Neural progenitor cell (in vitro differentiated cells): ENCODE measurements around the gene SYNM.

ENCODE experiments used
- CTCF ChIP-seq: fragments of 200-600 bp; sonication (generic); IDR thresholded peaks from 2 replicates; pipeline ENCODE4 v1.5.1; 2017; ENCODE audit warnings: antibody characterized with exemption, mild to moderate bottlenecking
- EZH2 ChIP-seq: fragments of 200-600 bp; sonication (generic); IDR thresholded peaks from 2 replicates; pipeline ENCODE4 v1.6.1; 2017; ENCODE audit warnings: antibody characterized with exemption, mild to moderate bottlenecking, moderate library complexity
- EZH2phosphoT487 ChIP-seq: fragments of 200-600 bp; sonication (generic); IDR thresholded peaks from 2 replicates; pipeline ENCODE4 v1.6.1; 2017; ENCODE audit warnings: antibody characterized with exemption

- TF ChIP-seq CTCF, result no peak
- TF ChIP-seq EZH2phosphoT487, result no peak
- TF ChIP-seq EZH2, result no peak
Measured at GRCh38 chr15:99164119-99164518, 59.2 kb downstream of the SYNM start.
